SK-N-MC (cell line): ENCODE data around the gene OR2C1.

Experiments
- EZH2 ChIP-seq: fragments of 200-600 bp; sonication (generic); IDR thresholded peaks from one replicate; pipeline ENCODE4 v1.6.1; 2017; ENCODE audit warnings: antibody characterized with exemption
- POLR2AphosphoS5 ChIP-seq: IDR thresholded peaks from 2 replicates; pipeline ENCODE4 v1.6.1; 2012; ENCODE audit warnings: mild to moderate bottlenecking, low read depth, low read length, borderline replicate concordance

GRCh38 chr16:3375680-3376079 lies 20.0 kb downstream of the OR2C1 start:
- no peak for TF ChIP-seq EZH2
- no peak for TF ChIP-seq POLR2AphosphoS5
